Renal pelvis (tissue), 3 donors: Measurements from ENCODE around the gene KLK15. TPM values are rescaled to one million over a fixed set of nuclear protein-coding genes. Genes with fewer than 3 reads are reported as not detected.

Experiments
- polyA plus RNA-seq, 3 donors: library from polyadenylated mRNA; unstranded; fragments of 120-200 nt; gene quantifications; one replicate each; pipeline ENCODE4 v1.2.1, GENCODE V29; 2013; ENCODE audit not compliant: insufficient read length in 3 of 3

The KLK15 gene
- polyA plus RNA-seq, 3 donors: not detected

Other genes with a start within 250 kb of the KLK15 start
- gene SYT3, start 193.7 kb downstream of the KLK15 start, polyA plus RNA-seq: 1 to 10 TPM in 1 of 3 donors, under 1 TPM in 2; 0.87 to 1.2 (median 0.90) TPM
- gene C19orf81, start 184.1 kb downstream of the KLK15 start, polyA plus RNA-seq: 1 to 10 TPM; 3.1 to 6.7 (median 4.4) TPM
- gene SHANK1, start 113.8 kb downstream of the KLK15 start, polyA plus RNA-seq: 1 to 10 TPM; 4.9 to 7.6 (median 6.5) TPM
- gene CLEC11A, start 110.2 kb downstream of the KLK15 start, polyA plus RNA-seq: 10 to 100 TPM; 28.1 to 40.3 (median 30.4) TPM
- gene GPR32, start 63.1 kb downstream of the KLK15 start, polyA plus RNA-seq: not detected
- gene ACP4, start 43.2 kb downstream of the KLK15 start, polyA plus RNA-seq: under 1 TPM in 1 of 3 donors, not detected in 2; 0.09 TPM
- gene KLK1, start 9.8 kb downstream of the KLK15 start, polyA plus RNA-seq: 1 to 10 TPM; 1.2 to 1.7 (median 1.3) TPM
- gene KLK3, start 21.3 kb upstream of the KLK15 start, polyA plus RNA-seq: under 1 TPM; 0.47 to 0.58 (median 0.51) TPM
- gene KLK2, start 39.9 kb upstream of the KLK15 start, polyA plus RNA-seq: under 1 TPM in 2 of 3 donors, not detected in 1; 0.21 to 0.34 TPM
- under 1 TPM in 1 of 3 donors, not detected in 2; 0.06 TPM for gene KLK4, start 77.8 kb upstream of the KLK15 start, polyA plus RNA-seq
- gene KLK5, start 119.5 kb upstream of the KLK15 start, polyA plus RNA-seq: 1 to 10 TPM; 1.6 to 1.9 (median 1.9) TPM
- 10 to 100 TPM; 37.7 to 40.8 (median 37.7) TPM for gene KLK6, start 136.0 kb upstream of the KLK15 start, polyA plus RNA-seq
- gene KLK7, start 150.3 kb upstream of the KLK15 start, polyA plus RNA-seq: 1 to 10 TPM; 3.3 to 4.5 (median 3.8) TPM
- 1 to 10 TPM; 1.8 to 2.8 (median 2.8) TPM for gene KLK8, start 168.0 kb upstream of the KLK15 start, polyA plus RNA-seq
- under 1 TPM; 0.16 to 0.36 (median 0.24) TPM for gene KLK10, start 186.1 kb upstream of the KLK15 start, polyA plus RNA-seq
- under 1 TPM in 1 of 3 donors, not detected in 2; 0.14 TPM for gene KLK11, start 193.0 kb upstream of the KLK15 start, polyA plus RNA-seq
- gene KLK12, start 201.4 kb upstream of the KLK15 start, polyA plus RNA-seq: not detected
- gene KLK13, start 231.5 kb upstream of the KLK15 start, polyA plus RNA-seq: under 1 TPM; 0.24 to 0.65 (median 0.53) TPM
- under 1 TPM; 0.14 to 0.32 (median 0.19) TPM for gene KLK14, start 249.3 kb upstream of the KLK15 start, polyA plus RNA-seq